ENCODE data around the gene ADARB1. TPM values are rescaled to one million over a fixed set of nuclear protein-coding genes. Genes with fewer than 3 reads are reported as not detected.

The ADARB1 gene
- total and polyA plus RNA-seq, 9 donors: 6.0 to 23.7 (median 16.3) TPM

DNA sequence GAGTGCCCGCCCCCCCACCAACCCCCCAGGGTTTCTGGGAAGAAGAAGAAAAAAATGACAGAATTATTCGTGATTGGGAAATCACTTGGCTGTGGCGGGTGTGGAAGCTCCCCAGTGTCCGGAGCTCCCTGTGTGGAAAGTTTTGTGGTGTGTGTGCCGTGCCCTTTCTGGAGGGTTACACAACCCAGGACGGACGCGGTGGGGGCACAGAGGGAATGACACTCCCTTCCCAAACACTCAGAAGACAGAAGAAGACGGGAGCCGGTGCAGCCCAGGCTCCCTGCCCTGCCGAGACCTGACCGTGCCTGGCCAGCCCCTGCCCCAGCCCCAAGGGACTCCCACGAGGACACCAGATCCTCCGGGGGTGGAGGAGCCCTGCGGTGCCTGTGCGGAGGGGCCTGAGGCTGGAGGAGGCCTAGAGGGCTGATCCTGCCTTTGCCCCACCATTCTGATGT is 33.0 kb upstream of the ADARB1 start:
- intact Hi-C loops (cut with DNase I): no loop called here

DNA sequence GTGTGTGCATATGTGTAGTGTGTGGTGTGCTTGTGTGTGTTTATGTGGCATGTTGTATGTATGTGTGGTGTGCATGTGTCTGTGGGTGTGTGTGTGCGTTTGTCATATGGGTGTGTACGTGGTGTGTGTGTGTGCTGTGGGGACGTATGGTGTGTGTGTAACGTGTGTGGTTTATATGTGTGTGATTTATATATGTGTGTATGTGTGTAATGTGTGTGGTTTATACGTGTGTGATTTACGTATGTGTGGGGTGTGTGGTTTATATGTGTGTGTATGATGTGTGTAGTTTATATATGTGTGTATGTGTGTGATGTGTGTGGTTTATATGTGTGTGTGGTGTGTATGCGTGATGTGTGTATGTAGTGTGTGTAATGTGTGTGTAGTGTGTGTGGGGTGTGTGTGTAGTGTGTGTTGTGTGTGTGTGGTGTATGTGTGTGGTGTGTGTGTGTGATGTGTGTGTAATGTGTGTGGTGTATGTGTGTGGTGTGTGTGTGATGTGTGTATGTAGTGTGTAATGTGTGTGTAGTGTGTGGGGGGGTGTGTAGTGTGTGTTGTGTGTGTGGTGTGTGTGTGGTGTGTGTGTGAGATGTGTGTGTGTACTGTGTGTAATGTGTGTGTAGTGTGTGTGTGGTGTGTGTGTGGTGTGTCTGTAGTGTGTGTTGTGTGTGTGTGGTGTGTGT is 32.3 kb upstream of the ADARB1 start:
- peaks cover 3% of the 10 kb centered on the region for H3K4me1 ChIP-seq (ENCODE audit: insufficient read depth)
- H3K27me3 ChIP-seq: no peaks in the 10 kb centered on the region
- no peak overlapping the region for H3K4me3 ChIP-seq
- no peak overlapping the region for H3K27ac ChIP-seq
- no peaks in the 10 kb centered on the region for H3K9me3 ChIP-seq
- H3K36me3 ChIP-seq: no peaks in the 10 kb centered on the region
- 86 to 96% (median 88%) methylated on average over 7 of the region's 7 CpGs for WGBS, 3 donors
- DNase-seq: no peak
- intact Hi-C loops (cut with DNase I): no loop called here
- no peak for TF ChIP-seq EP300 (IDR thresholded peaks at IDR 0.05)
- TF ChIP-seq POLR2A (IDR thresholded peaks at IDR 0.05): no peak
- TF ChIP-seq, protein P1, sequence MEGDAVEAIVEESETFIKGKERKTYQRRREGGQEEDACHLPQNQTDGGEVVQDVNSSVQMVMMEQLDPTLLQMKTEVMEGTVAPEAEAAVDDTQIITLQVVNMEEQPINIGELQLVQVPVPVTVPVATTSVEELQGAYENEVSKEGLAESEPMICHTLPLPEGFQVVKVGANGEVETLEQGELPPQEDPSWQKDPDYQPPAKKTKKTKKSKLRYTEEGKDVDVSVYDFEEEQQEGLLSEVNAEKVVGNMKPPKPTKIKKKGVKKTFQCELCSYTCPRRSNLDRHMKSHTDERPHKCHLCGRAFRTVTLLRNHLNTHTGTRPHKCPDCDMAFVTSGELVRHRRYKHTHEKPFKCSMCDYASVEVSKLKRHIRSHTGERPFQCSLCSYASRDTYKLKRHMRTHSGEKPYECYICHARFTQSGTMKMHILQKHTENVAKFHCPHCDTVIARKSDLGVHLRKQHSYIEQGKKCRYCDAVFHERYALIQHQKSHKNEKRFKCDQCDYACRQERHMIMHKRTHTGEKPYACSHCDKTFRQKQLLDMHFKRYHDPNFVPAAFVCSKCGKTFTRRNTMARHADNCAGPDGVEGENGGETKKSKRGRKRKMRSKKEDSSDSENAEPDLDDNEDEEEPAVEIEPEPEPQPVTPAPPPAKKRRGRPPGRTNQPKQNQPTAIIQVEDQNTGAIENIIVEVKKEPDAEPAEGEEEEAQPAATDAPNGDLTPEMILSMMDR (IDR thresholded peaks at IDR 0.05): no peak

More for the DNA sequence above, 33.0 kb upstream of the ADARB1 start:
- Histone ChIP-seq H3K27ac (peak overlapping the region in 1 of 2 donors; percentile 8), H3K9me3 (no peaks in the 10 kb centered on the region), H3K4me3 (no peak overlapping the region), H3K36me3 (no peaks in the 10 kb centered on the region), H3K4me1 (ENCODE audit: insufficient read depth) (peaks cover 3% of the 10 kb centered on the region), H3K27me3 (no peaks in the 10 kb centered on the region)
- DNase-seq: peak; percentile 61 to 88 (median 78)
- WGBS, 3 donors: 15 to 18% (median 15%) methylated on average over 16 of the region's 16 CpGs
- no peak for TF ChIP-seq POLR2A (IDR thresholded peaks at IDR 0.05)
- TF ChIP-seq, protein P1 (IDR thresholded peaks at IDR 0.05): no peak
- peak; percentile 68 for TF ChIP-seq EP300 (IDR thresholded peaks at IDR 0.05)

DNA sequence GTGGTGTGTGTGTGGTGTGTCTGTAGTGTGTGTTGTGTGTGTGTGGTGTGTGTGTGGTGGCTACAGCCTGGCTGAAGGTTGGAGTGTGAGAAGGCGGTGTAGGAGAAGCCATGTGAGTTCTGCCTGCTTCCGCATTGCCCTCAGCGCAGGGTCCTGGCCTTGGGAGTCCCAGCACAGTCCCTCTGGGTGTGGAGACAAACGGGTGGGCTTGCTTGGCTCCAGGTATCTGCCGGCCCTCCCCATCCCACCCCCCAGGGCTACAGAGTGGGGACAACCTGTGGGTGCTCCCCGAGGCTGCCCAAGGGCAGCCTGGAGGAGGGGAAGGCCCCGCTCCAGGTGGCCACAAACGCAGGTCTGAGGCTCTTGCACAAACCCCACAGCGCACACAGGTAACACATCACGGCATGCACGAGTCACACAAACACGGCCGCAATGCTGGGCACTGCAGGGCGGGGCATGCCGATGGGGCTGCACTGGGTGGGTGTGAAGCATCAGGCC is 31.7 kb upstream of the ADARB1 start:
- Histone ChIP-seq H3K36me3 (no peaks in the 10 kb centered on the region), H3K4me3 (no peak overlapping the region), H3K27me3 (no peaks in the 10 kb centered on the region), H3K27ac (no peak overlapping the region), H3K4me1 (ENCODE audit: insufficient read depth) (peaks cover 3% of the 10 kb centered on the region), H3K9me3 (no peaks in the 10 kb centered on the region)
- WGBS, 3 donors: 86 to 87% (median 86%) methylated on average over 15 of the region's 15 CpGs
- DNase-seq: no peak
- TF ChIP-seq, protein P1 (IDR thresholded peaks at IDR 0.05): no peak
- TF ChIP-seq EP300 (IDR thresholded peaks at IDR 0.05): no peak
- TF ChIP-seq POLR2A (IDR thresholded peaks at IDR 0.05): no peak
- intact Hi-C loops (cut with DNase I): no loop called here

DNA sequence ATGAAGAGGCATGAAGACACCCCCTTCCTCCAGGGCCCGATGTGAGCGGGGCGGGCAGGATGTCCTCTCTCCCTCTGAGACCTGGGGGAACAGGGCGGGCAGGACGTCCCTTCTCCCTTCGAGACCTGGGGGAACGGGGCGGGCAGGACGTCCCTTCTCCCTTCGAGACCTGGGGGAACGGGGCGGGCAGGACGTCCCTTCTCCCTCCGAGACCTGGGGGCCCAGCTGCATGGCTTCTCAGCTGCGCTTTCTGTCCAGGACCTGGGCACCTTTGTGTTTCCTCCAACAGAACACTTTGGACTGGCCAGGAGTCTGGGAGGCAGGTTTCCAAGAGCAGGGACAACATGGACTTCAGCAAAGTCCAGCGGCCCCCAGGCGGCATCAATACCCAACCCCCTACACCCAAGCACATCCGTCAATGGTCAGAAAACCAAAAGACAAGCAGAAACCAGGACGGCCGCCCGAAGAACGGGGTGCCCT is 30.8 kb upstream of the ADARB1 start:
- intact Hi-C loops (cut with DNase I): no loop called here
- no peaks in the 10 kb centered on the region for H3K9me3 ChIP-seq
- TF ChIP-seq EP300 (IDR thresholded peaks at IDR 0.05) (no peak), POLR2A (IDR thresholded peaks at IDR 0.05) (no peak)
- TF ChIP-seq, protein P1 (IDR thresholded peaks at IDR 0.05): no peak
- H3K4me1 ChIP-seq (ENCODE audit: insufficient read depth): peaks cover 3% of the 10 kb centered on the region
- H3K4me3 ChIP-seq: no peak overlapping the region
- 88 to 94% (median 91%) methylated on average over 22 of the region's 22 CpGs for WGBS, 3 donors
- H3K27ac ChIP-seq: no peak overlapping the region
- no peaks in the 10 kb centered on the region for H3K36me3 ChIP-seq
- DNase-seq: no peak
- no peaks in the 10 kb centered on the region for H3K27me3 ChIP-seq

All from ovary (tissue), 9 donors.